SK-N-SH (cell line): ENCODE measurements around the gene ASIC2.

Experiments used
- CTCF ChIP-seq: fragments of 200-600 bp; sonication (generic); IDR thresholded peaks from 2 replicates; pipeline ENCODE4 v1.6.1; 2017; ENCODE audit warnings: antibody characterized with exemption, mild to moderate bottlenecking, moderate library complexity
- ELF1 ChIP-seq: IDR thresholded peaks from 2 replicates; pipeline ENCODE4 v1.4.0; 2012
- EP300 ChIP-seq, 2 experiments: IDR thresholded peaks; 2 replicates each; pipeline versions ENCODE4 v1.4.0 to v1.6.1; 2012; ENCODE audit warnings: borderline replicate concordance in 1 of 2, low read depth in 1 of 2, low read length in 1 of 2
- GATA2 ChIP-seq: sonication (generic); formaldehyde crosslinking; IDR thresholded peaks from 2 replicates; pipeline ENCODE4 v1.5.0; 2020; ENCODE audit warnings: mild to moderate bottlenecking, missing genetic modification reagents
- IRF3 ChIP-seq: fragments of 150-350 bp; IDR thresholded peaks from 2 replicates; pipeline ENCODE4 v1.6.1; 2016; ENCODE audit warnings: mild to moderate bottlenecking, low read depth, low read length
- NFIC ChIP-seq: IDR thresholded peaks from 2 replicates; pipeline ENCODE4 v1.4.0; 2012; ENCODE audit warnings: borderline replicate concordance
- POLR2AphosphoS5 ChIP-seq: IDR thresholded peaks from 2 replicates; pipeline ENCODE4 v1.6.1; 2012; ENCODE audit warnings: low read depth, low read length
- RAD21 ChIP-seq: IDR thresholded peaks from 2 replicates; pipeline ENCODE4 v1.6.1; 2012; ENCODE audit warnings: mild to moderate bottlenecking, low read length
- RCOR1 ChIP-seq: fragments of 150-350 bp; IDR thresholded peaks from 2 replicates; pipeline ENCODE4 v1.6.1; 2017; ENCODE audit warnings: antibody characterized with exemption, low read length
- SIN3A ChIP-seq: IDR thresholded peaks from 2 replicates; pipeline ENCODE4 v1.6.1; 2012; ENCODE audit warnings: low read depth, mild to moderate bottlenecking, low read length, moderate library complexity, borderline replicate concordance
- TAF1 ChIP-seq: IDR thresholded peaks from 2 replicates; pipeline ENCODE4 v1.6.1; 2012; ENCODE audit warnings: low read depth, mild to moderate bottlenecking, low read length, moderate library complexity, borderline replicate concordance
- USF2 ChIP-seq: fragments of 150-350 bp; IDR thresholded peaks from 2 replicates; pipeline ENCODE4 v1.6.1; 2017; ENCODE audit warnings: antibody characterized with exemption, low read length, low read depth, borderline replicate concordance

GRCh38 chr17:33049781-33050414 is 243.2 kb downstream of the ASIC2 start:
- TF ChIP-seq SIN3A = no peak
- TF ChIP-seq POLR2AphosphoS5 = no peak
- TF ChIP-seq USF2 = no peak
- peak; percentile 84 for TF ChIP-seq CTCF
- TF ChIP-seq GATA2 = no peak
- TF ChIP-seq EP300 (IDR thresholded peaks at IDR 0.05; ENCODE audit: borderline replicate concordance in 1 of 2, low read depth in 1 of 2, low read length in 1 of 2) = no peak
- no peak for TF ChIP-seq RCOR1
- peak; percentile 52 for TF ChIP-seq RAD21
- no peak for TF ChIP-seq NFIC
- no peak for TF ChIP-seq ELF1
- TF ChIP-seq TAF1 = no peak
- TF ChIP-seq IRF3 = no peak
